Measurements from ENCODE around the gene JAKMIP1.

DNA sequence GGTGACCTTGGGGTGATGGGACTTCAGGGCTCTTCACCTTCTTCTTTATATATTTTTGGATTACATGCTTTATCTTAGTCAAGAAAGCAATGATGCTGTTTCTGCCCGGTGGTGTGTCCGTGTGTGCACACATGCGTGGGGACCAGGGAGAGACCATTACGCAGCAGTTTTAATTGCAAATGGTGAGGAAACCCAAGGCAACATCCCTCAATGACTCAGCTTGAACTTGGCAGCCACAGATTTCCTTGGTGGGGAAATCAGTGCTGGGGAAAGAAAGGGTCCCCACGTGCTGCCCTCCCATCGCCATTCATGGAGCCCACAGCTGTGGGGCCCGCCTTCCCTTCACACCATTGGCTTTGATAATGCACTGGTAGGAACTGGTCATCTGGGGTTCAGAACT lies 136.0 kb downstream of the JAKMIP1 start:
- TF ChIP-seq PAX5 (IDR thresholded peaks at IDR 0.05; ENCODE audit: insufficient read depth, low read length, severe bottlenecking) = no peak
- TF ChIP-seq TAF1 (IDR thresholded peaks at IDR 0.05; ENCODE audit: low read depth, low read length) = no peak
- no peak for TF ChIP-seq POLR2A (IDR thresholded peaks at IDR 0.05; ENCODE audit: low read depth, low read length)
- TF ChIP-seq SPI1 (IDR thresholded peaks at IDR 0.05; ENCODE audit: low read depth, low read length) = no peak
- no peak for TF ChIP-seq POLR2AphosphoS5 (IDR thresholded peaks at IDR 0.05; ENCODE audit: low read depth, low read length)
- TF ChIP-seq POU2F2 (IDR thresholded peaks at IDR 0.05; ENCODE audit: low read depth, low read length) = no peak
